Heart right ventricle (tissue), 16 donors: ENCODE data around the gene OR2C1. TPM values are rescaled to one million over a fixed set of nuclear protein-coding genes. Genes with fewer than 3 reads are reported as not detected.

ENCODE experiments used
- ATAC-seq, 8 donors: fragments of 200-7000 bp; cut with Tn5 transposase; one replicate each; pipeline ENCODE4 v1.9.1; 2020; ENCODE audit warnings: mild to moderate bottlenecking in 8 of 8, moderate library complexity in 8 of 8, moderate number of reproducible peaks in 1 of 8
- DNase-seq, 2 donors: peaks; one replicate each; pipeline ENCODE4 v3.0.0-alpha.2; 2020
- H3K27ac ChIP-seq, 10 donors: fragments of 200-600 bp; sonication (generic) in 2 of 10; one replicate each; pipeline versions ENCODE4 v1.5.0 to v1.8.0; 2020 to 2022; ENCODE audit warnings: mild to moderate bottlenecking in 3 of 10
- H3K27me3 ChIP-seq, 7 donors: fragments of 200-600 bp; one replicate each; pipeline ENCODE4 v1.8.0; 2021 to 2022; ENCODE audit warnings: mild to moderate bottlenecking in 2 of 7
- H3K36me3 ChIP-seq, 9 donors: fragments of 200-600 bp; sonication (generic) in 1 of 9; one replicate each; pipeline versions ENCODE4 v1.5.0 to v1.8.0; 2020 to 2022; ENCODE audit warnings: mild to moderate bottlenecking in 2 of 9
- H3K4me1 ChIP-seq, 9 donors: fragments of 200-600 bp; sonication (generic) in 1 of 9; one replicate each; pipeline versions ENCODE4 v1.5.0 to v1.8.0; 2020 to 2022; ENCODE audit warnings: mild to moderate bottlenecking in 4 of 9
- H3K4me3 ChIP-seq, 10 donors: fragments of 200-600 bp; sonication (generic) in 2 of 10; one replicate each; pipeline versions ENCODE4 v1.5.0 to v1.8.0; 2020 to 2022; ENCODE audit warnings: mild to moderate bottlenecking in 7 of 10, moderate library complexity in 2 of 10
- H3K9me3 ChIP-seq, 11 donors: fragments of 200-600 bp in 10 of 11; sonication (generic) in 2 of 11; one replicate each; pipeline versions ENCODE4 v1.5.0 to v1.8.0; 2013 to 2022; ENCODE audit warnings: mild to moderate bottlenecking in 2 of 11, control low read depth in 1 of 11, moderate library complexity in 1 of 11
- WGBS, 2 donors: extraction: QIAGEN DNeasy Blood & Tissue Kit; methylation state at CpG; one replicate each; pipeline ENCODE4 v1.1.7; 2013; ENCODE audit warnings: inconsistent platforms in 1 of 2; 5-methylcytosine and 5-hydroxymethylcytosine counted together
- intact Hi-C, 10 donors: fragments of 100-400 bp; cut with DNase I; formaldehyde crosslinking; loops; one replicate each; pipeline versions ENCODE4 v1.11.1 to v1.14.2; 2022
- polyA plus RNA-seq, 2 donors: library from polyadenylated mRNA; stranded (reverse); fragments of 200-250 nt; gene quantifications; one replicate each; pipeline ENCODE4 v1.2.3, GENCODE V29; 2013
- total RNA-seq, 10 donors: library from RNA; stranded (reverse); fragmentation: NEBNext Ultra II Directional in 3 of 10; extraction: Animal tissue kit (Norgen Biotek cat#: 25700) in 3 of 10; gene quantifications; one replicate each; pipeline versions ENCODE4 v1.2.1 to v1.2.4, GENCODE V29; 2021 to 2023
- TF ChIP-seq, protein P1 (sequence below), 9 donors: fragments of 200-600 bp; sonication (generic) in 2 of 9; IDR thresholded peaks; one replicate each; pipeline versions ENCODE4 v1.5.0 to v1.8.0; 2021 to 2022; ENCODE audit warnings: antibody characterized with exemption in 9 of 9, mild to moderate bottlenecking in 5 of 9, moderate library complexity in 1 of 9
- donor health status: Arrhythmogenic right ventricular cardiomyopathy.
- donor health status: ischemic (EF 13 %, LVEDD 7.1; RV severe dilation, severe dysfunction).
- donor health status: healthy with polysubstance abuse.
- donor health status: DM: no; HTN: yes; CAD: no.
- donor health status: DM: no; HTN: no; CAD: no.
- donor health status: ischemic (EF 25% LVEDD 6.9; RV normal size, moderate dysfunction).
- donor health status: ischemic (EF 25% LVEDD 5.7; RV mildly dilated, moderate dysfunction).
- donor health status: healthy.
- donor health status: DM: yes; HTN: yes; CAD: no.
- donor health status: Ischemic cardiomyopathy.
- donor health status: ischemic (EF 35%, LVEDD 5.7; RV mildly dilated, moderate dysfunction).
- donor health status: nonischemic (EF 11% LVEDD 7.7; RV severe dilation, severe dysfunction).
- donor health status: DM: yes; HTN: yes; CAD: no.
- donor health status: PGD.
- donor health status: ischemic (EF 29% LVEDD 5.4; RV normal size, mild dysfunction).
- donor health status: nonischemic (EF 23%, LVEDD 6.1; RV moderate dilation, normal function).

OR2C1 gene
- total and polyA plus RNA-seq, 12 donors = 0.01 to 0.22 (median 0.15) TPM; not detected in 9

DNA sequence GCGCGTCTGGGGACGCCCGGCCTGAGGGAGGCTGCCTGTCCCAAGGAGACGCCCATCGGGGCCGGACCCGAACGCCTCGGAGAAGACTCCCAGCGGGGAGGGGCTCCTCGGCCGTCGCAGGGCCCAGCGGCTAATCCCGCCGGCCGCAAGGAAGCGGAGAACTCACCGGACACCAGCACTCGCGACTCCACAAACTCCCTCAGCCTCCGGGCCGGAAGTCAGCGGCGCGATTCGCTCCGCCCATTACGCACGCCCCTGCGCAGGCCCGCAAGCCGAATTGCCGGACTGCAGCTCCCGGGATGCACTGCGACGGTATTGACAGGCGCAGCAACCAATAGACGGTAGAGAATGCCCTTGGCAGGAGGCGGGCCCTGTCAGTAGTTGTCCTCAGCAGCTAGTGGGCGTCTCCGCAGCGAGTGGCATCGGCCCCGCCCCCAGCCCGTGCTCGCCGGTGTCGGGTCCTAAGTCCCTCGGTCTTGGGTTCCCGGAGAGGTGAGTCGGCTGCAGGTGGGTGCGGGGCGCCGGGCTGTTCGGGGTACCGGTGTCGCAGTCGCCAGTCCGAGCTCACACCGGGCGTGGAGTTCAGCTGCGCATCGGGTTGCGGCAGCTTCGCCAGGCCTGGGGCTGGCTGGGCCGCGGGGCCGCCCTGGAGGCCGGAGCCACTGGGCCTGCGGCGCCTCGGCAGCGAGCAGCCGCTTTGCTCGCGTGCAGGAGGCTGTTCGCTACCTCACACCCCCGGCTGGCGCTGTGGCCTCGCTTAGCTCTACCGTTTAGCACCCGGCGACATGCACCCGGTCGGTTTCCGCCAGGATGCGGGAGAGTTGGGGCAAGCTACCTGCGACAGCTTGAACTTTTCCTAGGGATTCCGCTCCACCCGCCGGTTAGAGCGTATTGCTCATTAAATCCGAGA is 45.3 kb downstream of the OR2C1 start, which contains the start of the genes ZNF174 and ZSCAN32:
ZNF174 (plus strand) TSS at position 437 of the 910 bp plus-strand sequence. CDS start 790 bp downstream, outside the sequence.
ZSCAN32 (minus strand) TSS at position 226 of the 910 bp plus-strand sequence. CDS start 3,447 bp downstream, outside the sequence.
- peak within 1 kb of the TSS; percentile 16 to 92 (median 86) for H3K27ac ChIP-seq
- TF ChIP-seq, protein P1, sequence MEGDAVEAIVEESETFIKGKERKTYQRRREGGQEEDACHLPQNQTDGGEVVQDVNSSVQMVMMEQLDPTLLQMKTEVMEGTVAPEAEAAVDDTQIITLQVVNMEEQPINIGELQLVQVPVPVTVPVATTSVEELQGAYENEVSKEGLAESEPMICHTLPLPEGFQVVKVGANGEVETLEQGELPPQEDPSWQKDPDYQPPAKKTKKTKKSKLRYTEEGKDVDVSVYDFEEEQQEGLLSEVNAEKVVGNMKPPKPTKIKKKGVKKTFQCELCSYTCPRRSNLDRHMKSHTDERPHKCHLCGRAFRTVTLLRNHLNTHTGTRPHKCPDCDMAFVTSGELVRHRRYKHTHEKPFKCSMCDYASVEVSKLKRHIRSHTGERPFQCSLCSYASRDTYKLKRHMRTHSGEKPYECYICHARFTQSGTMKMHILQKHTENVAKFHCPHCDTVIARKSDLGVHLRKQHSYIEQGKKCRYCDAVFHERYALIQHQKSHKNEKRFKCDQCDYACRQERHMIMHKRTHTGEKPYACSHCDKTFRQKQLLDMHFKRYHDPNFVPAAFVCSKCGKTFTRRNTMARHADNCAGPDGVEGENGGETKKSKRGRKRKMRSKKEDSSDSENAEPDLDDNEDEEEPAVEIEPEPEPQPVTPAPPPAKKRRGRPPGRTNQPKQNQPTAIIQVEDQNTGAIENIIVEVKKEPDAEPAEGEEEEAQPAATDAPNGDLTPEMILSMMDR (IDR thresholded peaks at IDR 0.05) = peak in 3 of 9 donors; percentile 11 to 37 (median 29)
- DNase-seq = peak; percentile 97 to 99
- H3K9me3 ChIP-seq = peaks cover 0 to 67% (median 23%) of the 10 kb centered on the region in 11 donors
- intact Hi-C loops = loop anchor here in 7 of 10 donors (1.0 to 10.0 kb wide), 12 partner anchors 36 to 166 kb away; partner anchors contain the start of genes TIGD7 (in 3 of the 7), ZNF75A (in 3 of the 7), CLUAP1 (in 2 of the 7) and NAA60 (in 2 of the 7)
- peaks cover 0 to 59% (median 46%) of the 10 kb centered on the region in 9 donors for H3K36me3 ChIP-seq
- H3K4me3 ChIP-seq = peak within 1 kb of the TSS; percentile 64 to 99 (median 85)
- ATAC-seq = peak; percentile 99 to 100 (median 100)
- no peaks in the 10 kb centered on the region for H3K27me3 ChIP-seq
- H3K4me1 ChIP-seq = peaks cover 0 to 38% (median 21%) of the 10 kb centered on the region in 9 donors
- 0% methylated on average over 95 of the region's 95 CpGs for WGBS, 2 donors

- H3K36me3 ChIP-seq = peaks cover 0 to 59% (median 46%) of the 10 kb centered on the region in 9 donors
Observed at GRCh38 chr16:3401719-3402397, 46.2 kb downstream of the OR2C1 start.

More at GRCh38 chr16:3401719-3402397, 46.2 kb downstream of the OR2C1 start:
- intact Hi-C loops = loop anchor here in 7 of 10 donors (1.0 to 10.0 kb wide), 12 partner anchors 35 to 167 kb away; partner anchors contain the start of genes TIGD7 (in 3 of the 7), ZNF75A (in 3 of the 7), CLUAP1 (in 2 of the 7) and NAA60 (in 2 of the 7)
- peak overlapping the region; percentile 64 to 99 (median 85) for H3K4me3 ChIP-seq
- H3K27ac ChIP-seq = peak overlapping the region; percentile 16 to 92 (median 86)
- ATAC-seq (no peak), DNase-seq (no peak)
- TF ChIP-seq, protein P1 (IDR thresholded peaks at IDR 0.05) = no peak
- 26 to 31% methylated on average over 17 of the region's 17 CpGs for WGBS, 2 donors
- H3K27me3 ChIP-seq = no peaks in the 10 kb centered on the region
- H3K9me3 ChIP-seq = peaks cover 0 to 68% (median 29%) of the 10 kb centered on the region in 11 donors
- H3K4me1 ChIP-seq = peaks cover 0 to 38% (median 21%) of the 10 kb centered on the region in 9 donors

Other genes with a start within 250 kb of the OR2C1 start
- gene ZNF205, start 243.3 kb upstream of the OR2C1 start, total RNA-seq = 1 to 10 TPM; 5.8 to 9.0 (median 7.6) TPM
- 10 to 100 TPM; 13.8 to 26.9 TPM for gene ZNF205, start 243.3 kb upstream of the OR2C1 start, polyA plus RNA-seq
- gene ZNF213, start 220.9 kb upstream of the OR2C1 start, total RNA-seq = 1 to 10 TPM; 5.9 to 9.2 (median 7.7) TPM
- 10 to 100 TPM in 1 of 2 donors, 1 to 10 TPM in 1; 6.9 to 10.1 TPM for gene ZNF213, start 220.9 kb upstream of the OR2C1 start, polyA plus RNA-seq
- gene OR1F1, start 167.7 kb upstream of the OR2C1 start, total RNA-seq = not detected
- not detected for gene OR1F1, start 167.7 kb upstream of the OR2C1 start, polyA plus RNA-seq
- gene ZNF200, start 120.7 kb upstream of the OR2C1 start, total RNA-seq = 1 to 10 TPM; 4.6 to 8.9 (median 6.1) TPM
- 1 to 10 TPM; 2.9 to 5.4 TPM for gene ZNF200, start 120.7 kb upstream of the OR2C1 start, polyA plus RNA-seq
- 1 to 10 TPM in 2 of 10 donors, under 1 TPM in 8; 0.11 to 3.1 (median 0.53) TPM for gene MEFV, start 99.3 kb upstream of the OR2C1 start, total RNA-seq
- under 1 TPM; 0.19 to 0.37 TPM for gene MEFV, start 99.3 kb upstream of the OR2C1 start, polyA plus RNA-seq
- gene ZNF263, start 72.4 kb upstream of the OR2C1 start, total RNA-seq = 10 to 100 TPM in 3 of 10 donors, 1 to 10 TPM in 7; 7.2 to 13.2 (median 9.2) TPM
- gene ZNF263, start 72.4 kb upstream of the OR2C1 start, polyA plus RNA-seq = 10 to 100 TPM in 1 of 2 donors, 1 to 10 TPM in 1; 8.9 to 10.8 TPM
- 10 to 100 TPM in 1 of 10 donors, 1 to 10 TPM in 9; 6.5 to 11.2 (median 8.7) TPM for gene TIGD7, start 50.5 kb upstream of the OR2C1 start, total RNA-seq
- gene TIGD7, start 50.5 kb upstream of the OR2C1 start, polyA plus RNA-seq = 1 to 10 TPM; 4.7 to 6.7 TPM
- gene ZNF75A, start 50.4 kb upstream of the OR2C1 start, total RNA-seq = 10 to 100 TPM; 15.2 to 25.5 (median 21.6) TPM
- 10 to 100 TPM in 1 of 2 donors, 1 to 10 TPM in 1; 9.1 to 33.9 TPM for gene ZNF75A, start 50.4 kb upstream of the OR2C1 start, polyA plus RNA-seq
- gene ZSCAN32, start 45.1 kb downstream of the OR2C1 start, total RNA-seq = 1 to 10 TPM; 5.0 to 9.0 (median 6.9) TPM
- 1 to 10 TPM; 6.1 to 7.0 TPM for gene ZSCAN32, start 45.1 kb downstream of the OR2C1 start, polyA plus RNA-seq
- gene ZNF174, start 45.3 kb downstream of the OR2C1 start, total RNA-seq = 10 to 100 TPM in 4 of 10 donors, 1 to 10 TPM in 6; 7.0 to 14.4 (median 9.9) TPM
- 1 to 10 TPM; 6.5 to 6.7 TPM for gene ZNF174, start 45.3 kb downstream of the OR2C1 start, polyA plus RNA-seq
- gene ZNF597, start 87.6 kb downstream of the OR2C1 start, total RNA-seq = 1 to 10 TPM; 1.1 to 2.4 (median 1.8) TPM
- gene ZNF597, start 87.6 kb downstream of the OR2C1 start, polyA plus RNA-seq = under 1 TPM; 0.73 to 0.86 TPM
- 10 to 100 TPM; 32.1 to 57.5 (median 37.7) TPM for gene NAA60, start 87.8 kb downstream of the OR2C1 start, total RNA-seq
- gene NAA60, start 87.8 kb downstream of the OR2C1 start, polyA plus RNA-seq = 10 to 100 TPM; 33.5 to 41.6 TPM
- not detected for gene C16orf90, start 139.6 kb downstream of the OR2C1 start, total RNA-seq
- gene C16orf90, start 139.6 kb downstream of the OR2C1 start, polyA plus RNA-seq = not detected
- 10 to 100 TPM; 12.4 to 28.2 (median 17.4) TPM for gene CLUAP1, start 145.1 kb downstream of the OR2C1 start, total RNA-seq
- gene CLUAP1, start 145.1 kb downstream of the OR2C1 start, polyA plus RNA-seq = 10 to 100 TPM in 1 of 2 donors, 1 to 10 TPM in 1; 5.0 to 14.3 TPM
- gene NLRC3, start 221.5 kb downstream of the OR2C1 start, total RNA-seq = 1 to 10 TPM in 6 of 10 donors, under 1 TPM in 4; 0.42 to 2.5 (median 1.1) TPM
- gene NLRC3, start 221.5 kb downstream of the OR2C1 start, polyA plus RNA-seq = under 1 TPM; 0.26 to 0.88 TPM